Measurements from ENCODE around the gene STAG1. TPM values are rescaled to one million over a fixed set of nuclear protein-coding genes. Genes with fewer than 3 reads are reported as not detected.

The STAG1 gene
- total RNA-seq, 2 donors from 2014 or later: 26.2 to 28.3 TPM

GRCh38 chr3:136694321-136694720, 57.9 kb downstream of the STAG1 start:
- no peak for TF ChIP-seq CTCF (IDR thresholded peaks at IDR 0.05)
- TF ChIP-seq POLR2A (IDR thresholded peaks at IDR 0.05): no peak
- no peak overlapping the region for H3K27ac ChIP-seq
- intact Hi-C loops (cut with DNase I): no loop called here
- no peaks in the 10 kb centered on the region for H3K9me3 ChIP-seq
- DNase-seq (no peak), ATAC-seq (no peak)
- 83 to 93% methylated on average over 2 of the region's 2 CpGs for WGBS, 2 donors
- H3K4me3 ChIP-seq: no peak overlapping the region
- H3K4me1 ChIP-seq: no peaks in the 10 kb centered on the region
- H3K36me3 ChIP-seq (replicated peaks in 1 of 2; ENCODE audit: insufficient read depth in 1 of 2, low read depth in 2 of 2): no peaks in the 10 kb centered on the region
- no peaks in the 10 kb centered on the region for H3K27me3 ChIP-seq

- intact Hi-C loops (cut with DNase I): no loop called here
- Histone ChIP-seq H3K4me1 (no peaks in the 10 kb centered on the region), H3K9me3 (no peaks in the 10 kb centered on the region), H3K4me3 (no peak overlapping the region), H3K36me3 (replicated peaks in 1 of 2; ENCODE audit: insufficient read depth in 1 of 2, low read depth in 2 of 2) (no peaks in the 10 kb centered on the region), H3K27me3 (no peaks in the 10 kb centered on the region), H3K27ac (no peak overlapping the region)
- DNase-seq (no peak), ATAC-seq (no peak)
- TF ChIP-seq CTCF (IDR thresholded peaks at IDR 0.05): no peak
- TF ChIP-seq POLR2A (IDR thresholded peaks at IDR 0.05): no peak
- 89 to 96% methylated on average over 3 of the region's 3 CpGs for WGBS, 2 donors
Observed at GRCh38 chr3:136690599-136690998, 61.6 kb downstream of the STAG1 start.

DNA sequence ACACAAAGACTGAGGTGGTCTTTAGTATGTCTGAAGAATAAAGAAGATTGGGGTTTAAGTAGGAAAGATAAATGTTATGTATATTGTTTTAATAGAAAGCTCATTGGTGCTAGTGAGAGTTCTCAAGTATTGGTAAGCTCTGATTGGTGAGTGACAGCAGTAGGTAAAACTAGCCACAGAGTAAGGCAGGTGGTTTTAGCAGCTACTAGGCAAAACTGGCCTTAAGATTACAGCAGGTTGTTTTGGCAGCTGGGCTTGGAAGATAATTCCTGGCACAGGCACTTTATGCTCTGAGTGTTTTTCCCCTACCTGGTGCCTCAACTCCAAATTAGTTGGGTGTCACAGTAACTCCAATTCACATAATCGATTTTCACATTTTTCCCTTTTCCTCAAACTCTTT, 66.3 kb downstream of the STAG1 start:
- H3K4me3 ChIP-seq: no peak overlapping the region
- ATAC-seq (no peak), DNase-seq (no peak)
- intact Hi-C loops (cut with DNase I): no loop called here
- no peaks in the 10 kb centered on the region for H3K27me3 ChIP-seq
- no peaks in the 10 kb centered on the region for H3K36me3 ChIP-seq (replicated peaks in 1 of 2; ENCODE audit: insufficient read depth in 1 of 2, low read depth in 2 of 2)
- WGBS, 2 donors: 91 to 94% methylated on average over 1 of the region's 1 CpG
- no peak overlapping the region for H3K27ac ChIP-seq
- no peak for TF ChIP-seq CTCF (IDR thresholded peaks at IDR 0.05)
- no peak for TF ChIP-seq POLR2A (IDR thresholded peaks at IDR 0.05)
- no peaks in the 10 kb centered on the region for H3K4me1 ChIP-seq
- H3K9me3 ChIP-seq: no peaks in the 10 kb centered on the region

GRCh38 chr3:136682740-136683312, 69.4 kb downstream of the STAG1 start:
- intact Hi-C loops (cut with DNase I): no loop called here
- TF ChIP-seq POLR2A (IDR thresholded peaks at IDR 0.05) (no peak), CTCF (IDR thresholded peaks at IDR 0.05) (no peak)
- H3K4me3 ChIP-seq: no peak overlapping the region
- no peak for ATAC-seq
- no peaks in the 10 kb centered on the region for H3K9me3 ChIP-seq
- no peaks in the 10 kb centered on the region for H3K4me1 ChIP-seq
- no peak overlapping the region for H3K27ac ChIP-seq
- no peaks in the 10 kb centered on the region for H3K36me3 ChIP-seq (replicated peaks in 1 of 2; ENCODE audit: insufficient read depth in 1 of 2, low read depth in 2 of 2)
- WGBS, 2 donors: 74 to 85% methylated on average over 3 of the region's 3 CpGs
- no peak for DNase-seq
- H3K27me3 ChIP-seq: no peaks in the 10 kb centered on the region

GRCh38 chr3:136678981-136679380, 73.2 kb downstream of the STAG1 start:
- Histone ChIP-seq H3K27me3 (no peaks in the 10 kb centered on the region), H3K36me3 (replicated peaks in 1 of 2; ENCODE audit: insufficient read depth in 1 of 2, low read depth in 2 of 2) (no peaks in the 10 kb centered on the region), H3K9me3 (no peaks in the 10 kb centered on the region), H3K4me1 (peaks cover 6% of the 10 kb centered on the region), H3K27ac (no peak overlapping the region), H3K4me3 (no peak overlapping the region)
- no peak for ATAC-seq
- intact Hi-C loops (cut with DNase I): no loop called here
- TF ChIP-seq POLR2A (IDR thresholded peaks at IDR 0.05): no peak
- TF ChIP-seq CTCF (IDR thresholded peaks at IDR 0.05): no peak
- no peak for DNase-seq
- WGBS, 2 donors: 98 to 100% methylated on average over 4 of the region's 4 CpGs

Measured in body of pancreas (tissue), 4 donors.